HepG2 (cell line): Measurements from ENCODE around the gene KRTAP10-4. TPM values are rescaled to one million over a fixed set of nuclear protein-coding genes. Genes with fewer than 3 reads are reported as not detected.

ENCODE experiments used
- ATAC-seq: fragments of 200-7000 bp; cut with Tn5 transposase; 3 replicates; pipeline ENCODE4 v1.9.1; 2020; ENCODE audit warnings: mild to moderate bottlenecking, moderate library complexity
- BruUV-seq: library from RNA; stranded (reverse); fragments of 400-500 nt; replicated peaks from 2 replicates; lab custom pipeline; 2021; lab: Mats Ljungman, UMichigan
- CTCF ChIA-PET: fragments of 300-600 bp; formaldehyde crosslinking; extraction: SDS; loops from one replicate; lab custom pipeline; 2021; ENCODE audit warnings: low total read pairs, inconsistent platforms, low intra/inter-chr PET ratio; lab: Yijun Ruan, JAX
- POLR2A ChIA-PET: fragments of 350-600 bp; sonication (Branson Sonifier 250); formaldehyde crosslinking; loops from one replicate; lab custom pipeline; 2020; ENCODE audit warnings: antibody characterized with exemption, inconsistent platforms; lab: Yijun Ruan, JAX
- DNase-seq: peaks from one replicate; pipeline ENCODE4 v3.0.0-alpha.2; 2015; ENCODE audit warnings: low spot score
- FAIRE-seq: peaks from 3 replicates; lab custom pipeline; 2011; peaks lifted over from hg19 to GRCh38; lab: Jason Lieb, UNC
- H2AFZ ChIP-seq: one replicate; pipeline ENCODE4 v1.6.1; 2011; ENCODE audit warnings: low read length, inconsistent platforms
- H3K27ac ChIP-seq: fragments of 300-600 bp; 3 replicates; pipeline ENCODE4 v1.8.0; 2011; ENCODE audit warnings: mixed run types, mild to moderate bottlenecking, mixed read lengths, low read length, inconsistent platforms; ENCODE audit not compliant: insufficient read depth; ENCODE audit errors: extremely low read length
- H3K27me3 ChIP-seq, 2 experiments: fragments of 200-600 bp in 1 of 2; 2 replicates in 1 of 2; 3 replicates in 1 of 2; pipeline versions ENCODE4 v1.6.0 to v1.8.0; 2011; ENCODE audit warnings: low read length in 2 of 2, mild to moderate bottlenecking in 2 of 2, moderate library complexity in 2 of 2, inconsistent platforms in 1 of 2; ENCODE audit not compliant: insufficient read depth in 2 of 2, control insufficient read depth in 1 of 2
- H3K36me3 ChIP-seq, 2 experiments: fragments of 200-600 bp in 1 of 2; replicated peaks in 1 of 2; 2 replicates in 1 of 2; 3 replicates in 1 of 2; pipeline versions ENCODE4 v1.5.1 to v1.8.0; 2011; ENCODE audit warnings: low read length in 2 of 2, inconsistent platforms in 1 of 2; ENCODE audit not compliant: insufficient read depth in 2 of 2, control insufficient read depth in 1 of 2
- H3K4me1 ChIP-seq: 2 replicates; pipeline ENCODE4 v1.5.1; 2012; ENCODE audit warnings: low read length, inconsistent platforms; ENCODE audit not compliant: insufficient read depth
- H3K4me2 ChIP-seq: 2 replicates; pipeline ENCODE4 v1.6.0; 2011; ENCODE audit warnings: low read depth, low read length, inconsistent platforms
- H3K4me3 ChIP-seq, 3 experiments: fragments of 200-600 bp in 1 of 3; sonication (generic), shearing (Covaris generic) in 1 of 3; replicated peaks in 1 of 3; 2 replicates each; pipeline ENCODE4 v1.5.1; 2011 to 2016; ENCODE audit warnings: low read length in 3 of 3, inconsistent platforms in 2 of 3, low read depth in 2 of 3, mild to moderate bottlenecking in 2 of 3, control low read depth in 1 of 3, mixed read lengths in 1 of 3; ENCODE audit not compliant: insufficient read depth in 1 of 3
- H3K79me2 ChIP-seq: one replicate; pipeline ENCODE4 v1.6.1; 2011; ENCODE audit warnings: low read length, inconsistent platforms; ENCODE audit not compliant: insufficient read depth
- H3K9ac ChIP-seq: 2 replicates; pipeline ENCODE4 v1.6.0; 2011; ENCODE audit warnings: mild to moderate bottlenecking, low read depth, low read length, inconsistent platforms; ENCODE audit not compliant: insufficient read depth
- H3K9me3 ChIP-seq: 2 replicates; pipeline ENCODE4 v1.5.1; 2012; ENCODE audit warnings: mild to moderate bottlenecking, low read length
- H4K20me1 ChIP-seq: 2 replicates; pipeline ENCODE4 v1.6.0; 2011; ENCODE audit warnings: inconsistent platforms, mild to moderate bottlenecking, low read length, moderate library complexity; ENCODE audit not compliant: insufficient read depth
- DPF2 ChIP-seq: sonication (generic); formaldehyde crosslinking; IDR thresholded peaks from 2 replicates; pipeline ENCODE4 v1.4.0; 2020; ENCODE audit warnings: mild to moderate bottlenecking, low read depth, missing genetic modification reagents, borderline replicate concordance
- FOXA3 ChIP-seq: IDR thresholded peaks from 2 replicates; pipeline ENCODE4 v1.6.1; 2016; ENCODE audit warnings: missing genetic modification reagents, missing compliant biosample characterization
- GFI1 ChIP-seq: sonication (generic); formaldehyde crosslinking; IDR thresholded peaks from 2 replicates; pipeline ENCODE4 v1.5.0; 2020; ENCODE audit warnings: missing genetic modification reagents, mild to moderate bottlenecking, borderline replicate concordance
- POGZ ChIP-seq: sonication (generic); formaldehyde crosslinking; IDR thresholded peaks from 2 replicates; pipeline ENCODE4 v1.4.0; 2020; ENCODE audit warnings: mild to moderate bottlenecking, missing genetic modification reagents
- RBAK ChIP-seq: sonication (generic); formaldehyde crosslinking; IDR thresholded peaks from 2 replicates; pipeline ENCODE4 v1.5.1; 2020; ENCODE audit warnings: mild to moderate bottlenecking, missing genetic modification reagents
- SOX5 ChIP-seq: IDR thresholded peaks from 2 replicates; pipeline ENCODE4 v1.6.1; 2016; ENCODE audit warnings: borderline replicate concordance
- ZBTB20 ChIP-seq: sonication (generic); formaldehyde crosslinking; IDR thresholded peaks from 2 replicates; pipeline ENCODE4 v1.8.1; 2023; ENCODE audit warnings: missing genetic modification reagents, low read depth, mild to moderate bottlenecking, borderline replicate concordance
- ZNF274 ChIP-seq: sonication (generic); formaldehyde crosslinking; IDR thresholded peaks from 2 replicates; pipeline ENCODE4 v1.5.1; 2020; ENCODE audit warnings: mild to moderate bottlenecking, missing genetic modification reagents
- WGBS: methylation state at CpG from one replicate; pipeline ENCODE4 v1.1.6; 2017; ENCODE audit warnings: low lambda C conversion rate; 5-methylcytosine and 5-hydroxymethylcytosine counted together
- in situ Hi-C: cut with HindIII; loops from 2 replicates; pipeline ENCODE4 v1.10.0; 2017; ENCODE audit warnings: low pct_unique_long_range_greater_than_20kb; ENCODE audit not compliant: extremely low pct_ligation_motif_present
- intact Hi-C: fragments of 100-400 bp; cut with micrococcal nuclease; formaldehyde crosslinking; loops from one replicate; pipeline ENCODE4 v1.10.0; 2022; ENCODE audit not compliant: unreplicated experiment
- polyA plus RNA-seq, 8 experiments: library from polyadenylated mRNA; depleted of rRNA in 3 of 8; stranded (reverse) in 7 of 8; unstranded in 1 of 8; fragments of >200 nt; fragmentation: Illumina TruSeq in 4 of 8; extraction: Trizol in 4 of 8; gene quantifications; 2 replicates each; pipeline versions ENCODE4 v1.2.1 to v1.2.3, GENCODE V29; 2011 to 2016; ENCODE audit warnings: low read depth in 4 of 8, missing spikeins in 1 of 8, mixed read lengths in 1 of 8; ENCODE audit not compliant: insufficient read depth in 1 of 8
- total RNA-seq, 5 experiments: library from RNA; depleted of rRNA; stranded (reverse); fragments of >200 nt; fragmentation: Illumina TruSeq; extraction: Trizol; gene quantifications; 2 replicates each; pipeline ENCODE4 v1.2.3, GENCODE V29; 2016; ENCODE audit warnings: low read depth in 1 of 5
- TF ChIP-seq, protein P1 (sequence below): sonication (generic); formaldehyde crosslinking; IDR thresholded peaks from 2 replicates; pipeline ENCODE4 v1.5.0; 2020; ENCODE audit warnings: mild to moderate bottlenecking, low read depth, missing genetic modification reagents, borderline replicate concordance
- TF ChIP-seq, protein P2 (sequence below): sonication (generic); formaldehyde crosslinking; IDR thresholded peaks from 2 replicates; pipeline ENCODE4 v1.5.0; 2020; ENCODE audit warnings: mild to moderate bottlenecking, missing genetic modification reagents, borderline replicate concordance
- TF ChIP-seq, protein P3 (sequence below): IDR thresholded peaks from 2 replicates; pipeline ENCODE4 v1.6.1; 2012; ENCODE audit warnings: inconsistent platforms
- TF ChIP-seq, protein P4 (sequence below): IDR thresholded peaks from 2 replicates; pipeline ENCODE4 v1.6.1; 2016; ENCODE audit warnings: missing genetic modification reagents, missing compliant biosample characterization
- TF ChIP-seq, protein P5 (sequence below): sonication (generic); formaldehyde crosslinking; IDR thresholded peaks from 2 replicates; pipeline ENCODE4 v1.4.0; 2020; ENCODE audit warnings: low read depth, mild to moderate bottlenecking, missing genetic modification reagents
- TF ChIP-seq, protein P6 (sequence below): conservative IDR thresholded peaks from 2 replicates; pipeline ENCODE4 v1.6.1; 2018; ENCODE audit warnings: missing genetic modification reagents

Gene KRTAP10-4
- total and polyA plus RNA-seq, 2 of the 13 experiments (the other 11 are each of a cell fraction or from before 2014, with no cell fraction given), result not detected

DNA sequence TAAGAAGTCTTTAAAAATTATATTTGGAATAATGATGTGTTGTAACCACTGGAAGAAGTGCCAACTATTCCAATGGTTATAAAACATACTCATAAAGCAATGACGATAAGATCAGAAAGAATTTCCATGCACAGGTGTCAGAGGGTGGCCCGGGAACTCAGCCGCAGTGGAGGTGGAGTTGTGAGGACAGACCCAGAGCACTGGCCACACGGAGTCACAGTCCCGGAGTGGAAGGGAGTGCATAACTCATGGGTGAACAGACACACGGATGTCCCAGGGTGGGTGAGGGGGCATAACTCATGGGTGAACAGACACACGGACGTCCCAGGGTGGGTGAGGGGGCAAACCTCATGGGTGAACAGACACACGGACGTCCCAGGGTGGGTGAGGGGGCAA, 2.5 kb downstream of the KRTAP10-4 start:
- ChIA-PET POLR2A (no interaction called here), CTCF (no interaction called here)
- H4K20me1 ChIP-seq, result no peaks in the 10 kb centered on the region
- H3K9me3 ChIP-seq, result peaks cover 12% of the 10 kb centered on the region
- no peak for FAIRE-seq
- in situ Hi-C loops (no loop called here), intact Hi-C loops (no loop called here)
- H3K4me3 ChIP-seq, result no peak overlapping the region
- no peak for ATAC-seq
- WGBS, result 83% methylated on average over 8 of the region's 10 CpGs
- no peaks in the 10 kb centered on the region for H3K27me3 ChIP-seq
- no peak overlapping the region for H2AFZ ChIP-seq
- H3K9ac ChIP-seq, result no peak overlapping the region
- H3K27ac ChIP-seq, result no peak overlapping the region
- no peak overlapping the region for H3K4me2 ChIP-seq
- DNase-seq, result no peak
- H3K4me1 ChIP-seq, result peaks cover 32% of the 10 kb centered on the region
- no peaks in the 10 kb centered on the region for H3K36me3 ChIP-seq
- BruUV-seq, result no TSS peak
- H3K79me2 ChIP-seq, result no peaks in the 10 kb centered on the region
- TF ChIP-seq, protein P1, sequence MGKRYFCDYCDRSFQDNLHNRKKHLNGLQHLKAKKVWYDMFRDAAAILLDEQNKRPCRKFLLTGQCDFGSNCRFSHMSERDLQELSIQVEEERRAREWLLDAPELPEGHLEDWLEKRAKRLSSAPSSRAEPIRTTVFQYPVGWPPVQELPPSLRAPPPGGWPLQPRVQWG, result no peak
- TF ChIP-seq ZBTB20 (CRISPR knock-in tag) (no peak), DPF2 (CRISPR knock-in tag) (no peak), FOXA3 (CRISPR knock-in tag) (no peak), ZNF274 (CRISPR knock-in tag) (no peak), SOX5 (no peak), GFI1 (no peak), RBAK (no peak), POGZ (CRISPR knock-in tag) (no peak)
- TF ChIP-seq, protein P2, sequence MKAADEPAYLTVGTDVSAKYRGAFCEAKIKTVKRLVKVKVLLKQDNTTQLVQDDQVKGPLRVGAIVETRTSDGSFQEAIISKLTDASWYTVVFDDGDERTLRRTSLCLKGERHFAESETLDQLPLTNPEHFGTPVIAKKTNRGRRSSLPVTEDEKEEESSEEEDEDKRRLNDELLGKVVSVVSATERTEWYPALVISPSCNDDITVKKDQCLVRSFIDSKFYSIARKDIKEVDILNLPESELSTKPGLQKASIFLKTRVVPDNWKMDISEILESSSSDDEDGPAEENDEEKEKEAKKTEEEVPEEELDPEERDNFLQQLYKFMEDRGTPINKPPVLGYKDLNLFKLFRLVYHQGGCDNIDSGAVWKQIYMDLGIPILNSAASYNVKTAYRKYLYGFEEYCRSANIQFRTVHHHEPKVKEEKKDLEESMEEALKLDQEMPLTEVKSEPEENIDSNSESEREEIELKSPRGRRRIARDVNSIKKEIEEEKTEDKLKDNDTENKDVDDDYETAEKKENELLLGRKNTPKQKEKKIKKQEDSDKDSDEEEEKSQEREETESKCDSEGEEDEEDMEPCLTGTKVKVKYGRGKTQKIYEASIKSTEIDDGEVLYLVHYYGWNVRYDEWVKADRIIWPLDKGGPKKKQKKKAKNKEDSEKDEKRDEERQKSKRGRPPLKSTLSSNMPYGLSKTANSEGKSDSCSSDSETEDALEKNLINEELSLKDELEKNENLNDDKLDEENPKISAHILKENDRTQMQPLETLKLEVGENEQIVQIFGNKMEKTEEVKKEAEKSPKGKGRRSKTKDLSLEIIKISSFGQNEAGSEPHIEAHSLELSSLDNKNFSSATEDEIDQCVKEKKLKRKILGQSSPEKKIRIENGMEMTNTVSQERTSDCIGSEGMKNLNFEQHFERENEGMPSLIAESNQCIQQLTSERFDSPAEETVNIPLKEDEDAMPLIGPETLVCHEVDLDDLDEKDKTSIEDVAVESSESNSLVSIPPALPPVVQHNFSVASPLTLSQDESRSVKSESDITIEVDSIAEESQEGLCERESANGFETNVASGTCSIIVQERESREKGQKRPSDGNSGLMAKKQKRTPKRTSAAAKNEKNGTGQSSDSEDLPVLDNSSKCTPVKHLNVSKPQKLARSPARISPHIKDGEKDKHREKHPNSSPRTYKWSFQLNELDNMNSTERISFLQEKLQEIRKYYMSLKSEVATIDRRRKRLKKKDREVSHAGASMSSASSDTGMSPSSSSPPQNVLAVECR, result no peak
- TF ChIP-seq, protein P3, sequence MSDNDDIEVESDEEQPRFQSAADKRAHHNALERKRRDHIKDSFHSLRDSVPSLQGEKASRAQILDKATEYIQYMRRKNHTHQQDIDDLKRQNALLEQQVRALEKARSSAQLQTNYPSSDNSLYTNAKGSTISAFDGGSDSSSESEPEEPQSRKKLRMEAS, result no peak
- TF ChIP-seq, protein P4, sequence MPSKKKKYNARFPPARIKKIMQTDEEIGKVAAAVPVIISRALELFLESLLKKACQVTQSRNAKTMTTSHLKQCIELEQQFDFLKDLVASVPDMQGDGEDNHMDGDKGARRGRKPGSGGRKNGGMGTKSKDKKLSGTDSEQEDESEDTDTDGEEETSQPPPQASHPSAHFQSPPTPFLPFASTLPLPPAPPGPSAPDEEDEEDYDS, result no peak
- TF ChIP-seq, protein P5, sequence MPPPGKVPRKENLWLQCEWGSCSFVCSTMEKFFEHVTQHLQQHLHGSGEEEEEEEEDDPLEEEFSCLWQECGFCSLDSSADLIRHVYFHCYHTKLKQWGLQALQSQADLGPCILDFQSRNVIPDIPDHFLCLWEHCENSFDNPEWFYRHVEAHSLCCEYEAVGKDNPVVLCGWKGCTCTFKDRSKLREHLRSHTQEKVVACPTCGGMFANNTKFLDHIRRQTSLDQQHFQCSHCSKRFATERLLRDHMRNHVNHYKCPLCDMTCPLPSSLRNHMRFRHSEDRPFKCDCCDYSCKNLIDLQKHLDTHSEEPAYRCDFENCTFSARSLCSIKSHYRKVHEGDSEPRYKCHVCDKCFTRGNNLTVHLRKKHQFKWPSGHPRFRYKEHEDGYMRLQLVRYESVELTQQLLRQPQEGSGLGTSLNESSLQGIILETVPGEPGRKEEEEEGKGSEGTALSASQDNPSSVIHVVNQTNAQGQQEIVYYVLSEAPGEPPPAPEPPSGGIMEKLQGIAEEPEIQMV (CRISPR knock-in tag), result no peak
- TF ChIP-seq, protein P6, sequence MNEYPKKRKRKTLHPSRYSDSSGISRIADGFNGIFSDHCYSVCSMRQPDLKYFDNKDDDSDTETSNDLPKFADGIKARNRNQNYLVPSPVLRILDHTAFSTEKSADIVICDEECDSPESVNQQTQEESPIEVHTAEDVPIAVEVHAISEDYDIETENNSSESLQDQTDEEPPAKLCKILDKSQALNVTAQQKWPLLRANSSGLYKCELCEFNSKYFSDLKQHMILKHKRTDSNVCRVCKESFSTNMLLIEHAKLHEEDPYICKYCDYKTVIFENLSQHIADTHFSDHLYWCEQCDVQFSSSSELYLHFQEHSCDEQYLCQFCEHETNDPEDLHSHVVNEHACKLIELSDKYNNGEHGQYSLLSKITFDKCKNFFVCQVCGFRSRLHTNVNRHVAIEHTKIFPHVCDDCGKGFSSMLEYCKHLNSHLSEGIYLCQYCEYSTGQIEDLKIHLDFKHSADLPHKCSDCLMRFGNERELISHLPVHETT (CRISPR knock-in tag), result no peak
